Measurements from ENCODE around the gene TPSB2.

- TF ChIP-seq CTCF (IDR thresholded peaks at IDR 0.05; ENCODE audit: borderline replicate concordance, extremely low read depth, low read length, poor library complexity, severe bottlenecking) = no peak
- TF ChIP-seq EZH2 (IDR thresholded peaks at IDR 0.05; ENCODE audit: borderline replicate concordance, low read depth, low read length, severe bottlenecking) = no peak
Measured at GRCh38 chr16:1189455-1189854, 40.5 kb downstream of the TPSB2 start.
